A673 (cell line): ENCODE data around the gene CCDC191.

Experiments used
- CTCF ChIP-seq: fragments of 300-800, 200-600 bp; sonication (generic); conservative IDR thresholded peaks from 2 replicates; pipeline ENCODE4 v1.5.1; 2017; ENCODE audit warnings: low read depth, mild to moderate bottlenecking, antibody characterized with exemption, low read length, moderate library complexity, mixed read lengths
- EZH2 ChIP-seq: fragments of 200-600 bp; sonication (generic); IDR thresholded peaks from 2 replicates; pipeline ENCODE4 v1.6.1; 2017; ENCODE audit warnings: borderline replicate concordance, low read depth, mild to moderate bottlenecking, mixed read lengths, antibody characterized with exemption, low read length; ENCODE audit not compliant: poor library complexity, severe bottlenecking

- no peak for TF ChIP-seq CTCF
- TF ChIP-seq EZH2: no peak
Measured at GRCh38 chr3:114092151-114093015, 36.1 kb upstream of the CCDC191 start.
